H1 (cell line): ENCODE results near the gene KPNA3. TPM values are rescaled to one million over a fixed set of nuclear protein-coding genes. Genes with fewer than 3 reads are reported as not detected.

Source experiments
- CTCF ChIA-PET: fragments of 300-600 bp; sonication (Branson Sonifier 250); formaldehyde crosslinking; loops from one replicate; lab custom pipeline; 2021; ENCODE audit not compliant: partially characterized antibody; lab: Charles Lee
- POLR2A ChIA-PET: fragments of 300-600 bp; sonication (Branson Sonifier 250); formaldehyde crosslinking; loops from one replicate; lab custom pipeline; 2021; ENCODE audit warnings: inconsistent platforms; ENCODE audit not compliant: partially characterized antibody; lab: Charles Lee
- DNase-seq, 2 experiments: peaks; one replicate each; pipeline versions ENCODE4 v3.0.0 to v3.0.0-alpha.2; 2010 to 2022; ENCODE audit warnings: low spot score in 2 of 2, low read depth in 1 of 2, mixed read lengths in 1 of 2
- FAIRE-seq: peaks from 2 replicates; lab custom pipeline; 2011; peaks lifted over from hg19 to GRCh38; lab: Jason Lieb, UNC
- H2AFZ ChIP-seq: 2 replicates; pipeline ENCODE4 v1.8.1; 2012; ENCODE audit warnings: low read length, inconsistent platforms
- H2AK5ac ChIP-seq: 2 replicates; pipeline ENCODE4 v1.6.1; 2013; ENCODE audit warnings: low read depth, low read length
- H2BK120ac ChIP-seq: replicated peaks from 2 replicates; pipeline ENCODE3; 2013; ENCODE audit warnings: low read depth, low read length, inconsistent platforms
- H2BK12ac ChIP-seq: 2 replicates; pipeline ENCODE4 v1.6.1; 2013; ENCODE audit warnings: low read depth, low read length
- H2BK15ac ChIP-seq: 2 replicates; pipeline ENCODE4 v1.6.1; 2013; ENCODE audit warnings: low read length
- H2BK20ac ChIP-seq: 2 replicates; pipeline ENCODE4 v1.6.1; 2013; ENCODE audit warnings: low read length
- H2BK5ac ChIP-seq: 2 replicates; pipeline ENCODE4 v1.6.1; 2013; ENCODE audit warnings: low read depth, low read length
- H3K14ac ChIP-seq: 2 replicates; pipeline ENCODE4 v1.6.1; 2013; ENCODE audit warnings: inconsistent platforms; ENCODE audit not compliant: insufficient read length
- H3K18ac ChIP-seq: 2 replicates; pipeline ENCODE4 v1.6.1; 2013; ENCODE audit warnings: low read length; ENCODE audit errors: extremely low read depth
- H3K23ac ChIP-seq: 2 replicates; pipeline ENCODE4 v1.6.1; 2013; ENCODE audit warnings: inconsistent platforms; ENCODE audit not compliant: insufficient read length
- H3K23me2 ChIP-seq: 2 replicates; pipeline ENCODE4 v1.6.1; 2013; ENCODE audit warnings: low read depth, low read length
- H3K27ac ChIP-seq: 2 replicates; pipeline ENCODE4 v1.6.1; 2011; ENCODE audit warnings: low read depth, low read length, inconsistent platforms
- H3K27me3 ChIP-seq, 4 experiments: replicated peaks in 1 of 4; 1 replicate in 1 of 4; 2 replicates in 3 of 4; pipeline versions ENCODE4 v1.6.1 to v1.8.1; 2011 to 2013; ENCODE audit warnings: low read length in 3 of 4, mild to moderate bottlenecking in 3 of 4, inconsistent platforms in 2 of 4, mixed read lengths in 2 of 4, moderate library complexity in 1 of 4; ENCODE audit not compliant: control insufficient read depth in 3 of 4, insufficient read depth in 3 of 4; ENCODE audit errors: extremely low read depth in 1 of 4
- H3K36me3 ChIP-seq, 4 experiments: 2 replicates each; pipeline versions ENCODE4 v1.6.1 to v1.8.1; 2011 to 2013; ENCODE audit warnings: mild to moderate bottlenecking in 4 of 4, low read length in 3 of 4, moderate library complexity in 2 of 4, control low read depth in 1 of 4, inconsistent platforms in 1 of 4; ENCODE audit not compliant: insufficient read depth in 4 of 4, control insufficient read depth in 2 of 4
- H3K4ac ChIP-seq: replicated peaks from 2 replicates; pipeline ENCODE3; 2013; ENCODE audit warnings: low read length, low read depth, mixed read lengths, inconsistent platforms; ENCODE audit not compliant: insufficient read length
- H3K4me1 ChIP-seq, 4 experiments: replicated peaks in 1 of 4; 1 replicate in 1 of 4; 2 replicates in 3 of 4; pipeline versions ENCODE4 v1.6.1 to v1.8.1; 2011 to 2013; ENCODE audit warnings: low read length in 3 of 4, inconsistent platforms in 2 of 4, mixed read lengths in 1 of 4; ENCODE audit not compliant: insufficient read depth in 4 of 4, control insufficient read depth in 3 of 4
- H3K4me2 ChIP-seq, 2 experiments: 2 replicates each; pipeline versions ENCODE4 v1.6.1 to v1.8.1; 2011 to 2013; ENCODE audit warnings: low read depth in 2 of 2, low read length in 2 of 2, control low read depth in 1 of 2, inconsistent platforms in 1 of 2, mild to moderate bottlenecking in 1 of 2; ENCODE audit not compliant: insufficient read depth in 1 of 2
- H3K4me3 ChIP-seq, 4 experiments: fragments of 200-600, 300-600 bp in 1 of 4; sonication (generic), shearing (Covaris generic), sonication (Bioruptor Twin) in 1 of 4; 2 replicates each; pipeline versions ENCODE4 v1.5.1 to v1.8.1; 2011 to 2016; ENCODE audit warnings: low read length in 4 of 4, low read depth in 3 of 4, control low read depth in 2 of 4, inconsistent platforms in 2 of 4, mild to moderate bottlenecking in 2 of 4, mixed read lengths in 1 of 4, moderate library complexity in 1 of 4; ENCODE audit not compliant: insufficient read depth in 2 of 4; ENCODE audit errors: extremely low read depth in 1 of 4
- H3K56ac ChIP-seq: replicated peaks from 2 replicates; pipeline ENCODE3; 2013; ENCODE audit warnings: low read depth, mild to moderate bottlenecking, mixed read lengths, low read length, inconsistent platforms; ENCODE audit not compliant: insufficient read length
- H3K79me1 ChIP-seq: 2 replicates; pipeline ENCODE4 v1.6.1; 2013; ENCODE audit warnings: low read depth, low read length, control low read depth
- H3K79me2 ChIP-seq, 2 experiments: 2 replicates each; pipeline versions ENCODE4 v1.6.1 to v1.8.1; 2012 to 2013; ENCODE audit warnings: low read length in 2 of 2, mild to moderate bottlenecking in 2 of 2, inconsistent platforms in 1 of 2; ENCODE audit not compliant: insufficient read depth in 2 of 2, control insufficient read depth in 1 of 2
- H3K9ac ChIP-seq, 4 experiments: replicated peaks in 1 of 4; 1 replicate in 1 of 4; 2 replicates in 3 of 4; pipeline versions ENCODE4 v1.6.1 to v1.8.1; 2011 to 2013; ENCODE audit warnings: low read depth in 3 of 4, low read length in 3 of 4, control low read depth in 2 of 4, mild to moderate bottlenecking in 2 of 4, moderate library complexity in 2 of 4, inconsistent platforms in 1 of 4; ENCODE audit errors: extremely low read depth in 1 of 4
- H3K9me3 ChIP-seq, 2 experiments: 2 replicates each; pipeline versions ENCODE4 v1.6.1 to v1.8.1; 2012 to 2013; ENCODE audit warnings: mild to moderate bottlenecking in 2 of 2, moderate library complexity in 2 of 2, control low read depth in 1 of 2, inconsistent platforms in 1 of 2, low read depth in 1 of 2, low read length in 1 of 2, mixed read lengths in 1 of 2; ENCODE audit not compliant: insufficient read depth in 2 of 2
- H4K20me1 ChIP-seq, 2 experiments: replicated peaks in 1 of 2; 2 replicates each; pipeline versions ENCODE3 to v1.8.1; 2011 to 2013; ENCODE audit warnings: inconsistent platforms in 2 of 2, low read length in 2 of 2, mild to moderate bottlenecking in 1 of 2; ENCODE audit not compliant: insufficient read depth in 2 of 2, control insufficient read depth in 1 of 2
- H4K5ac ChIP-seq: 2 replicates; pipeline ENCODE4 v1.6.1; 2013; ENCODE audit warnings: low read length, low read depth, mixed read lengths, inconsistent platforms; ENCODE audit not compliant: insufficient read length
- H4K8ac ChIP-seq: 2 replicates; pipeline ENCODE4 v1.8.0; 2013; ENCODE audit warnings: mild to moderate bottlenecking, moderate library complexity, low read length, inconsistent platforms; ENCODE audit not compliant: insufficient read depth; ENCODE audit errors: extremely low read depth
- H4K91ac ChIP-seq: replicated peaks from 2 replicates; pipeline ENCODE3; 2013; ENCODE audit warnings: low read length, mixed read lengths, inconsistent platforms; ENCODE audit not compliant: insufficient read length
- ASH2L ChIP-seq: fragments of 200-600, 300-600 bp; sonication (generic); IDR thresholded peaks from one replicate; pipeline ENCODE4 v1.7.1; 2017; ENCODE audit warnings: low read length
- BCL11A ChIP-seq, 2 experiments: IDR thresholded peaks; one replicate each; pipeline ENCODE4 v1.6.1; 2011; ENCODE audit warnings: low read depth in 2 of 2, low read length in 2 of 2, mild to moderate bottlenecking in 2 of 2
- CBX5 ChIP-seq: fragments of 300-800, 300-1000 bp; sonication (generic); IDR thresholded peaks from 2 replicates; pipeline ENCODE4 v1.7.1; 2016; ENCODE audit warnings: antibody characterized with exemption, low read length, low read depth
- KDM5A ChIP-seq: fragments of 200-600 bp; IDR thresholded peaks from 2 replicates; pipeline ENCODE4 v1.7.1; 2012; ENCODE audit warnings: mild to moderate bottlenecking, low read length, inconsistent platforms, mixed read lengths
- MAX ChIP-seq: IDR thresholded peaks from 2 replicates; pipeline ENCODE4 v1.6.1; 2012; ENCODE audit warnings: inconsistent platforms
- RBBP5 ChIP-seq: IDR thresholded peaks from 2 replicates; pipeline ENCODE4 v1.7.1; 2012; ENCODE audit warnings: low read depth, mild to moderate bottlenecking, inconsistent platforms, low read length, moderate library complexity, borderline replicate concordance
- RFX5 ChIP-seq: IDR thresholded peaks from 2 replicates; pipeline ENCODE4 v1.6.1; 2011; ENCODE audit warnings: low read depth, low read length, improper control_type of control experiment, borderline replicate concordance
- SP1 ChIP-seq: IDR thresholded peaks from 2 replicates; pipeline ENCODE4 v1.6.1; 2011; ENCODE audit warnings: low read depth, low read length
- TAF7 ChIP-seq: optimal IDR thresholded peaks from 2 replicates; pipeline ENCODE3; 2011; ENCODE audit warnings: low read depth, mild to moderate bottlenecking, inconsistent platforms, low read length, moderate library complexity, borderline replicate concordance
- WGBS, 2 experiments: shearing (Covaris generic) in 1 of 2; methylation state at CpG; one replicate each; pipeline versions ENCODE4 v1.1.6 to v1.1.7; 2013 to 2015; ENCODE audit warnings: low lambda C conversion rate in 2 of 2, mixed read lengths in 2 of 2, inconsistent platforms in 1 of 2, low coverage in 1 of 2, missing lambda C conversion rate in 1 of 2; ENCODE audit not compliant: insufficient replicate concordance in 2 of 2, insufficient coverage in 1 of 2, insufficient read length in 1 of 2; ENCODE audit errors: extremely low coverage in 1 of 2, missing lambda C conversion rate in 1 of 2; 5-methylcytosine and 5-hydroxymethylcytosine counted together
- polyA plus RNA-seq, 7 experiments: library from polyadenylated mRNA; depleted of rRNA in 3 of 7; stranded (reverse) in 5 of 7; unstranded in 2 of 7; fragments of >200 nt in 5 of 7; fragments of 200-250 nt in 2 of 7; gene quantifications; 1 replicate in 5 of 7; 2 replicates in 1 of 7; 4 replicates in 1 of 7; pipeline versions ENCODE4 v1.2.1 to v1.2.3, GENCODE V29; 2011 to 2013; ENCODE audit warnings: missing spikeins in 2 of 7, mixed read lengths in 2 of 7
- total RNA-seq: library from RNA; stranded (reverse); fragmentation: NEBNext Ultra II Directional; extraction: Animal tissue kit (Norgen Biotek cat#: 25700); gene quantifications from 2 replicates; pipeline ENCODE4 v1.2.1, GENCODE V29; 2021
- TF ChIP-seq, protein P1 (sequence below), 3 experiments: IDR thresholded peaks; 1 replicate in 2 of 3; 2 replicates in 1 of 3; pipeline versions ENCODE4 v1.5.1 to v1.6.1; 2011; ENCODE audit warnings: low read length in 3 of 3, mild to moderate bottlenecking in 3 of 3, inconsistent platforms in 2 of 3, low read depth in 1 of 3, moderate library complexity in 1 of 3; ENCODE audit not compliant: insufficient read depth in 1 of 3; ENCODE audit errors: control extremely low read depth in 1 of 3

KPNA3 gene
- total and polyA plus RNA-seq, 2 of the 8 experiments (the other 6 are each of a cell fraction or from before 2014, with no cell fraction given), result 21.4 to 63.2 TPM

DNA sequence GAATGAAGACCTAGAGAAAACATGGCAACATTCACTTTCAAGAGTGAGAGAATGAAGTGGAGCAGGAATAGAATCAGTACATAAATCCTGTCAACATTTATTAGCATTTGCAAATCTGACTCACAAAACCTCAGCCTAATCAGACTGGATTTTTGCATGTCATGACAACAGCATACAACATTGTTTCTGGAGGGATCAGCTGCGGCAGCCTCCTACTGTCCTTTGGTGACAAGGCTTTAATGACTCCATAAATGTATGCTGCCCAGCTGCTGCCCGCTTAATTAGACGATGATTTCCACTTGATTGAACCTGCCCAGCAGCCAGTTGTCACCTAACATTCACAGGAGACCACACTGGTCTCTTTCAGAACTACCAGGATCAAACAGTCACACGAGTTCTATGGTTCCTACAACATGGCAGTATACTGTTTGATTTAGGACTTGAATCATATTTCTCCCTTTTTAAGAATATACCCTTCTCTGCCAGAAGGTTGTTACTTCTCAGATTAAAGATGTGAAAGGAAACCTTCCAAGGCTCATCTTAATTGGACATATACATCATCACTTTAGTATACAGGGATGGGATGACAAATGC, 110.5 kb downstream of the KPNA3 start:
- Histone ChIP-seq H3K27me3 (no peaks in the 10 kb centered on the region), H4K20me1 (peaks cover 0 to 6% of the 10 kb centered on the region in 2 experiments), H3K4me3 (no peak overlapping the region), H3K4me2 (no peak overlapping the region), H3K14ac (no peak overlapping the region), H3K4me1 (no peaks in the 10 kb centered on the region), H2AK5ac (no peak overlapping the region), H2BK12ac (no peak overlapping the region), H2AFZ (no peak overlapping the region), H3K23ac (no peak overlapping the region), H3K79me1 (peaks cover 5% of the 10 kb centered on the region), H3K9me3 (peaks cover 9 to 20% of the 10 kb centered on the region in 2 experiments; a peak in 3 of 4 replicates), H4K91ac (no peak overlapping the region), H3K18ac (no peak overlapping the region), H3K56ac (no peak overlapping the region), H3K27ac (no peak overlapping the region), H4K5ac (no peak overlapping the region), H4K8ac (no peak overlapping the region), H3K36me3 (peaks cover 0 to 32% (median 8%) of the 10 kb centered on the region in 4 experiments; a peak in 5 of 8 replicates), H3K9ac (no peak overlapping the region), H3K79me2 (peaks cover 10 to 76% of the 10 kb centered on the region in 2 experiments), H2BK15ac (no peak overlapping the region), H3K4ac (no peak overlapping the region), H3K23me2 (no peaks in the 10 kb centered on the region), H2BK20ac (no peak overlapping the region), H2BK5ac (no peak overlapping the region), H2BK120ac (no peak overlapping the region)
- FAIRE-seq (no peak), DNase-seq (no peak)
- ChIA-PET POLR2A (interaction anchor here (1.2 to 1.6 kb wide), 2 partner anchors 9 to 10 kb away, joined by 5 to 6 read pairs; partner anchors contain the start of gene EBPL), CTCF (interaction anchor here (0.6 to 1.4 kb wide), 4 partner anchors 9 to 334 kb away, joined by 3 to 4 read pairs (median 3); partner anchors contain the start of gene EBPL)
- 73% methylated on average over 4 of the region's 4 CpGs; no CpG with 5 or more reads in 1 of the 2 experiments for WGBS, 2 experiments
- TF ChIP-seq TAF7 (no peak), RBBP5 (no peak), CBX5 (no peak), RFX5 (no peak), BCL11A (IDR thresholded peaks at IDR 0.05; ENCODE audit: low read depth in 2 of 2, low read length in 2 of 2) (no peak), SP1 (no peak), KDM5A (no peak), MAX (no peak), ASH2L (no peak)
- TF ChIP-seq, protein P1, sequence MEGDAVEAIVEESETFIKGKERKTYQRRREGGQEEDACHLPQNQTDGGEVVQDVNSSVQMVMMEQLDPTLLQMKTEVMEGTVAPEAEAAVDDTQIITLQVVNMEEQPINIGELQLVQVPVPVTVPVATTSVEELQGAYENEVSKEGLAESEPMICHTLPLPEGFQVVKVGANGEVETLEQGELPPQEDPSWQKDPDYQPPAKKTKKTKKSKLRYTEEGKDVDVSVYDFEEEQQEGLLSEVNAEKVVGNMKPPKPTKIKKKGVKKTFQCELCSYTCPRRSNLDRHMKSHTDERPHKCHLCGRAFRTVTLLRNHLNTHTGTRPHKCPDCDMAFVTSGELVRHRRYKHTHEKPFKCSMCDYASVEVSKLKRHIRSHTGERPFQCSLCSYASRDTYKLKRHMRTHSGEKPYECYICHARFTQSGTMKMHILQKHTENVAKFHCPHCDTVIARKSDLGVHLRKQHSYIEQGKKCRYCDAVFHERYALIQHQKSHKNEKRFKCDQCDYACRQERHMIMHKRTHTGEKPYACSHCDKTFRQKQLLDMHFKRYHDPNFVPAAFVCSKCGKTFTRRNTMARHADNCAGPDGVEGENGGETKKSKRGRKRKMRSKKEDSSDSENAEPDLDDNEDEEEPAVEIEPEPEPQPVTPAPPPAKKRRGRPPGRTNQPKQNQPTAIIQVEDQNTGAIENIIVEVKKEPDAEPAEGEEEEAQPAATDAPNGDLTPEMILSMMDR (IDR thresholded peaks at IDR 0.05; ENCODE audit: control extremely low read depth in 1 of 3, insufficient read depth in 1 of 3, low read depth in 1 of 3, low read length in 3 of 3), result no peak
